Right cardiac atrium (tissue), 5 donors: Measurements from ENCODE around the gene UQCC2. TPM values are rescaled to one million over a fixed set of nuclear protein-coding genes. Genes with fewer than 3 reads are reported as not detected.
A peak's percentile ranks its signal among the peaks of the same experiment; 100 is the strongest.

Source experiments
- ATAC-seq, 2 donors: fragments of 200-7000 bp; cut with Tn5 transposase; one replicate each; pipeline versions ENCODE4 v1.8.0 to v1.9.1; 2020; ENCODE audit warnings: moderate library complexity in 2 of 2, mild to moderate bottlenecking in 1 of 2
- DNase-seq, 3 donors: peaks; one replicate each; pipeline ENCODE4 v3.0.0-alpha.2; 2020
- H3K27ac ChIP-seq: one replicate; pipeline ENCODE4 v1.5.1; 2013; ENCODE audit warnings: mild to moderate bottlenecking, low read length, control low read depth, moderate library complexity
- H3K27me3 ChIP-seq: one replicate; pipeline ENCODE4 v1.6.1; 2013; ENCODE audit not compliant: control insufficient read depth, insufficient read depth
- H3K4me1 ChIP-seq: one replicate; pipeline ENCODE4 v1.6.1; 2013; ENCODE audit warnings: low read length; ENCODE audit not compliant: control insufficient read depth, insufficient read depth
- H3K4me3 ChIP-seq: one replicate; pipeline ENCODE4 v1.5.1; 2013; ENCODE audit warnings: low read length, control low read depth
- H3K9me3 ChIP-seq: one replicate; pipeline ENCODE4 v1.6.1; 2013; ENCODE audit warnings: low read length; ENCODE audit not compliant: control insufficient read depth
- WGBS: extraction: QIAGEN DNeasy Blood & Tissue Kit; methylation state at CpG from one replicate; pipeline ENCODE4 v1.1.7; 2013; 5-methylcytosine and 5-hydroxymethylcytosine counted together
- intact Hi-C, 4 donors: fragments of 100-400 bp; cut with DNase I; formaldehyde crosslinking; loops; one replicate each; pipeline versions ENCODE4 v1.11.0 to v1.14.0; 2022 to 2023
- polyA plus RNA-seq: library from polyadenylated mRNA; stranded (reverse); fragments of 200-250 nt; gene quantifications from one replicate; pipeline ENCODE4 v1.2.3, GENCODE V29; 2013
- total RNA-seq, 4 donors: library from RNA; stranded (reverse); fragmentation: NEBNext Ultra II Directional; extraction: Animal tissue kit (Norgen Biotek cat#: 25700); gene quantifications; one replicate each; pipeline ENCODE4 v1.2.1, GENCODE V29; 2021
- donor health status: healthy with polysubstance abuse.
- donor health status: DM: no; HTN: yes; CAD: no.
- donor health status: DM: no; HTN: no; CAD: no.
- donor health status: DM: no; HTN: yes; CAD: no; lungs with severe emphysema.
- donor health status: DM: yes; HTN: yes; CAD: no.

Gene UQCC2
- total and polyA plus RNA-seq, 5 donors = 188 to 376 (median 235) TPM

DNA sequence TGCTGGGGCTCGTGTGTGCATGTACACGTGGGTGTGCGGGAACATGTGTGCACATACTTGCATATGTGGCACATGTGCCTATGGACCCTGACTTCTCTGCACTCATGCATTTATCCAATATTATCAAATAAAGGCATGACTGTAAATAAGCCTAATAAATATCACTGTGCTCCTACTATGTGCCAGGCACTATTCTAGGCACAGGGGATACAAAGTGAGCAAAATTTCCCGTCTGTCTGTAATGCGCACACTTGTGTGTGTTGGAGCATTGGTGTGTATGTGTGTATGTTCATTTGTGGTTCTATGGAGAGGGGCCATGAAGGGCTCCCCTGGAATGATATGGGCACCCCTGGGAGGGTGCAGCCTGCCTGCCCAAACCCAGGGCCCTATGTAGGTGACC, 48.5 kb downstream of the UQCC2 start:
- Histone ChIP-seq H3K27ac (no peak overlapping the region), H3K4me1 (no peaks in the 10 kb centered on the region), H3K9me3 (no peaks in the 10 kb centered on the region), H3K4me3 (no peak overlapping the region), H3K27me3 (no peaks in the 10 kb centered on the region)
- intact Hi-C loops = no loop called here
- WGBS = 85% methylated on average over 5 of the region's 5 CpGs
- DNase-seq (no peak), ATAC-seq (no peak)

DNA sequence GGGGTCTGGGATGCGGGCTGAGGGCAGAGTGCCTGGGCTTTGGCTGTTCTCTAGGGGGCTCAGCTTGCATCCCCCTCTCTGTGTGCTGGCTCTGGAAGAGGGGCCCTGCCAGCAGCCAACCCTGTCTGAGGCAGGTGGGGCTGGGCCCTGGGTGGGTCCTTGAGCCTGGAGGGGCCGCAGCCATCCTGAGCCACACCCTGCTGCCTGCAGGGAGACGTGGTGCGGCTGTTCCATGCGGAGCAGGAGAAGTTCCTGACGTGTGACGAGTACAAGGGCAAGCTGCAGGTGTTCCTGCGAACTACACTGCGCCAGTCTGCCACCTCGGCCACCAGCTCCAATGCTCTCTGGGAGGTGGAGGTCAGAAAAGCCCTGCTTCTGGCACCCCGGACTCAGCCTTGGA, 49.2 kb downstream of the UQCC2 start:
- no peak for ATAC-seq

DNA sequence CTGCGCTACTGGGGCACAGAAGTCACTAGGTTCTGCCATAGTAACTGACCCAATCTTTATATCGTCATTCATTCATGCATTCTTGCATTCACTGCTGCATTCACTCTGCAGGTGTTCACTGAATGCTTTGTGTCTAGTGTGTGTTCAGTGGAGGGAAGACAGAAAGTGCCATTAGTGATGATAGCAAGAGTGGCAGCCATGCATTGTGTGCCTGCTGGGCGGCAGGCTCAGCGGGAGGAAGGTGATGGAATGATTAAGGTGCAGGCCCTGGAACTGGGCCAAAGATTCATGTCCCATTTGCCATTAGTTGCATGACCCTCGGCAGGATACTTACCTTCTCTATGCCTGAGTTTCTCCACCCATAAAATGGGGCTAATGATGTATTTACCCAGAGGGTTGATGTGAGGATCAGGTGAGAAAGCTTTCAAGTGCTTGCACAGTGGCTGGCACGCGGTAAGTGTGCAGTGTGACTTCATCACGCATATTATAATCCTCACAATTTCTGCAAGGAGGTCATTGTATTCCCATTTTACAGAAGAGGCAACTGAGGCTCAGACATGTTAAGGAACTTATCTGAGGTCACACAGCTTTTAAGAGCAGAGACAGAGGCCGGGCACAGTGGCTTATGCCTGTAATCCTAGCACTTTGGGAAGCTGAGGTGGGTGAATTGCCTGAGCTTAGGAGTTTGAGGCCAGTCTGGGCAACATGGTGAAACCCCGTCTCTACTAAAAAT, 50.2 kb downstream of the UQCC2 start:
- no peak overlapping the region for H3K27ac ChIP-seq
- no peaks in the 10 kb centered on the region for H3K27me3 ChIP-seq
- no peaks in the 10 kb centered on the region for H3K9me3 ChIP-seq
- WGBS = 85% methylated on average over 10 of the region's 10 CpGs
- H3K4me1 ChIP-seq = no peaks in the 10 kb centered on the region
- DNase-seq = peak in 1 of 3 donors; percentile 8
- no peak for ATAC-seq
- intact Hi-C loops = no loop called here
- no peak overlapping the region for H3K4me3 ChIP-seq

More for the DNA sequence above, 49.2 kb downstream of the UQCC2 start:
- Histone ChIP-seq H3K4me1 (no peaks in the 10 kb centered on the region), H3K9me3 (no peaks in the 10 kb centered on the region), H3K4me3 (no peak overlapping the region), H3K27ac (no peak overlapping the region), H3K27me3 (no peaks in the 10 kb centered on the region)
- intact Hi-C loops = no loop called here
- 92% methylated on average over 11 of the region's 11 CpGs for WGBS
- DNase-seq = peak in 1 of 3 donors; percentile 37

DNA sequence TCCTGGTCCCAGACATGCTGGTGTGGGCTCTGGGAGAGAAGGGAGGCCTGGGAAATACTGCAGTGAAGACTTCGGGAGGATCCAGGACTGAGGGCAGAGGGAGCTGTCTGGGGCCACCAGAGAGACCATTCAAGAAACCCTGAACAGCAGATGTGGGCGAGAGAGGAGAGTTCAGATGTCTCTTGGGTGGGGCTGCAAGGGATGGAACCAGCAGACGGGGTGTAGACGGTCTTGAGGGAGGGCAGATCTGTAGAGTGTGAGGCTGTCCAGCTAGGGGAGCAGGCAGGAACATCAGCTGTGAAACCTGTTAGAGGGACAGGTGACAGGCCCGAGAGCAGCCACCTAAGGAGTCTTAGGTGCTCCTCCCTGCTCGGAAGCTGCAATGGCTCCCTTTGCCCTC, 51.5 kb downstream of the UQCC2 start:
- no peak for ATAC-seq
- Histone ChIP-seq H3K4me1 (no peaks in the 10 kb centered on the region), H3K27ac (no peak overlapping the region), H3K4me3 (no peak overlapping the region), H3K27me3 (no peaks in the 10 kb centered on the region), H3K9me3 (no peaks in the 10 kb centered on the region)
- peak in 1 of 3 donors; percentile 9 for DNase-seq
- intact Hi-C loops = no loop called here
- 89% methylated on average over 6 of the region's 6 CpGs for WGBS

DNA sequence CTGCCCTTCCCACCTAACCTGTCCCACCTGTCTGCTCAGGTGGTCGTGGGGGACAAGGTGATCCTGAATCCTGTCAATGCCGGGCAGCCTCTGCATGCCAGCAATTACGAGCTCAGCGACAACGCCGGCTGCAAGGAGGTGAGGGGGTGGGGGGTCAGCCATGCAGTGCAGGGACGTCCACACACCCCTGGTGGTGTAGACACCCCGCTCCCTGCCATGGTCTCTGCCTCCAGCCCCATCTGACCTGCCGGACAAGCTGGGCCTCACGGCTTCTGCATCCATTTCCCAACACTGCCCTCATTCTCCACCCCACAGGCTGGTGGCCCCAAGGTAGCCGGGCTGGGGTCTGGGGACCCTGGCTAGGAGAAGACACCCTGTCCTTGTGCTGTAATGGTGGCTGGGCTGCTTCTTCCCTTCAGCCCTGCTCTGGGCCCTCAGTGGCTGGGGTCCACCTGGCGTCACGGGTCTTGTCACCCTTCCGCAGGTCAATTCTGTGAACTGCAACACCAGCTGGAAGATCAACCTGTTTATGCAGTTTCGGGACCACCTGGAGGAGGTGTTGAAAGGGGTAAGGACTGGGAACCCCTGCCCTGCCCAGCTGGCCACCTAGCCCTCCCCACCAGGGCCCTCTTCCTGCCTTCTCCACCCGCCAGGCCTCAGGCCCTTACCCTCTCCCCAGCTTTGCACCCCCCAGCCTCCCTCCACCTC, 52.4 kb downstream of the UQCC2 start:
- intact Hi-C loops = no loop called here
- DNase-seq (peak in 1 of 3 donors; percentile 45), ATAC-seq (no peak)
- Histone ChIP-seq H3K27me3 (no peaks in the 10 kb centered on the region), H3K4me3 (no peak overlapping the region), H3K4me1 (no peaks in the 10 kb centered on the region), H3K27ac (no peak overlapping the region), H3K9me3 (no peaks in the 10 kb centered on the region)
- WGBS = 91% methylated on average over 16 of the region's 16 CpGs

DNA sequence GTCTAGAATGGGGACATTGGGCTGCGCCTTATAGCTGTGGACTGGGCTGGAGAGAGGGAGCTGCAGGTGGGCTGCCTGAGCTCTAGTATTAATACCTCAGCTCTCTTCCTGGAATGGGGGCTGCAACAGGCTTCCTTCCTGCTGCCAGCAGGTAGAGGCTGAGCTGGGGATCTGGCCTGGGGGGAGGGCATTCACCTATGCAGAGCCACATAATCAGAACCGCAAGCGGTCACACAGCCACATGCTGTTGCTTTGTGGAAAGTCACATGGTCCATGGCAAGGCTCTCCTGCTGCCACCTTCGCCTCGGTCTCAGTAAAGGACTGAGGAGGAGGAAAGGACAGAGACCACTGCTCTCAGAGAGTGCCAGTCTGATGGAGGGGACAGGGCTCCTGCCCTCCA, 54.7 kb downstream of the UQCC2 start:
- no peaks in the 10 kb centered on the region for H3K4me1 ChIP-seq
- ATAC-seq = no peak
- intact Hi-C loops = no loop called here

DNA sequence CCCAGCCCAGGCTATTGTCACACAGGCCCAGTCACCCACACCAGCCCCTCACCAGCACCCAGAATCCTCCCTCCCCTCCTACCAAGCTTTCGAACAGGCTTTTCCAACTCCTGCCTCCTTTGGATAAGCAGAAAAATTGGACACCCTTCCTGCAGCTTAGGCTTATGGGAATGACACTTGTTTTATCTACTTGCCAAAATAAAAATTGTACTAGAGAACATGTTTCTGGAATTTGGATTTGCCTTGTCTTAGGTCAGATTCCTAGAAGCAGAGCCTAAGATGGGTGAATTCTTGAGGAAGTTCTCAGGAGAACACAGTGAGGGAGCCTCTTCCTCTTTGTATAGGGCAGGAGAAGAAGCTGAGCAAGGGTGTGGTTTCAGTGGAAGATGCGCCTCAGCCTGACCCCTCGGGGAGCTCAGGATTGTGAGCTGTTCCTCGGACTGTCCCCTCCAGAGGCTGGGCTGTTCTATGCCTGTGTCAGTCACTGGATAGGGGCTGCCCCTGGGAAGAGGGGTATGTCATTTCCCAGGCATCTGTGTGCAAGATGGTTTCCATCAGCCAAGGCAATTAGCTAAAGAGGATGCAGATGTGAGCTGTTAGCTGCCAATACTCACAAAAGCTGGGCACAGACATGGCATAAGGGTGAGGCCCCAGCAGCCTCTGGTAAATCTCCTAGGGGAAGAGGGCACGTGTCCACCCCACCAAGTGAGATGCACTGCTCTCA, 56.5 kb downstream of the UQCC2 start:
- ATAC-seq = no peak
- no peak overlapping the region for H3K27ac ChIP-seq
- DNase-seq = no peak
- WGBS = 63% methylated on average over 5 of the region's 5 CpGs
- H3K27me3 ChIP-seq = no peaks in the 10 kb centered on the region
- H3K4me3 ChIP-seq = no peak overlapping the region
- intact Hi-C loops = no loop called here
- no peaks in the 10 kb centered on the region for H3K4me1 ChIP-seq
- no peaks in the 10 kb centered on the region for H3K9me3 ChIP-seq

More for the DNA sequence above, 54.7 kb downstream of the UQCC2 start:
- Histone ChIP-seq H3K27me3 (no peaks in the 10 kb centered on the region), H3K9me3 (no peaks in the 10 kb centered on the region), H3K27ac (no peak overlapping the region), H3K4me3 (no peak overlapping the region)
- DNase-seq = peak in 1 of 3 donors; percentile 25
- 83% methylated on average over 5 of the region's 5 CpGs for WGBS

DNA sequence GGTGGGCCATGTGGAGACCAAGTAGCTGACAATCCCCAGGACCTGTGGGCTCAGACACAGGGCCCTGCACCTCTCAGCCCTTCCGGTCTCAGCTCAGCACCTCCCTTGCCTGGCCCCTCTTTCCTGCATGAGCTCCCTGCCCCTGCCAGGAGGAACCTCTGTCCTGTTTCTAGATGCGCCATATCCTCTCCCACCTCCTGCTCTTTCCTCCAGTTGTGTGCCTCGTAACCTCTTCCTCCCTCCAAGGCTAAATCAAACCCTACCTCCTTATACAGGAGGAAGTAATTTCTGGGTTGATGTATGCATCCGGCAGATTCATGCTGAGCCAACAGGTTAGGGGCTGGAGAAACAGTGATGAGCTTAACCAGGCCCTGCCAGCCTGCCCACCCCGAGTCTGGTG, 59.5 kb downstream of the UQCC2 start:
- WGBS = 74% methylated on average over 5 of the region's 5 CpGs
- no peaks in the 10 kb centered on the region for H3K4me1 ChIP-seq
- intact Hi-C loops = no loop called here
- peak in 2 of 3 donors; percentile 1 to 33 for DNase-seq
- no peaks in the 10 kb centered on the region for H3K9me3 ChIP-seq
- H3K27me3 ChIP-seq = no peaks in the 10 kb centered on the region
- H3K4me3 ChIP-seq = no peak overlapping the region
- H3K27ac ChIP-seq = no peak overlapping the region
- ATAC-seq = no peak

DNA sequence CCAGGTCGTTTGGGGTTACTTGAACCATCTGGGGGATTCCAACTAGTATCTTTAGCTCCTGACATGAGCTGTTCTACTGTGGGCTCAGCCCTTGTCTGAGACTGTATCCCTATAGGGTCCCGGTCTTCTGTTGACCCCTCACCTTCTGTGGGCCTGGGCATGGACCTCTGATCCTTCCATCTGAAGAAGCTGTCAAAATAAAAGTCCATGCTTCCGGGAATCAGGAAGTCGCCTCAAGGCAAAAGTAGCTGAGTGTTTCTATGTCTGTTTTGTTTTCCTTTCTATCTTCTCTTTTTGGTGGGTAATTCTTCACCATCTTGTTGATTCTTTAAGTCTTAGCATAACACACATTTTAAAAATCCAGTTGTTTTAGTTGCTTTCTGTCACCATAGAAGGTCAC, 60.1 kb downstream of the UQCC2 start:
- H3K27me3 ChIP-seq = no peaks in the 10 kb centered on the region
- no peak overlapping the region for H3K27ac ChIP-seq
- no peaks in the 10 kb centered on the region for H3K9me3 ChIP-seq
- no peak for ATAC-seq
- 65% methylated on average over 4 of the region's 4 CpGs for WGBS
- H3K4me1 ChIP-seq = no peaks in the 10 kb centered on the region
- DNase-seq = no peak
- intact Hi-C loops = no loop called here
- H3K4me3 ChIP-seq = no peak overlapping the region
